NCI-H2196 (cell line): Measurements from ENCODE around the gene SLC35E3.

Source experiments
- DNase-seq: peaks from one replicate; lab custom pipeline; 2025; ENCODE audit not compliant: unreplicated experiment; lab: John Stamatoyannopoulos, UW

Gene SLC35E3

DNA sequence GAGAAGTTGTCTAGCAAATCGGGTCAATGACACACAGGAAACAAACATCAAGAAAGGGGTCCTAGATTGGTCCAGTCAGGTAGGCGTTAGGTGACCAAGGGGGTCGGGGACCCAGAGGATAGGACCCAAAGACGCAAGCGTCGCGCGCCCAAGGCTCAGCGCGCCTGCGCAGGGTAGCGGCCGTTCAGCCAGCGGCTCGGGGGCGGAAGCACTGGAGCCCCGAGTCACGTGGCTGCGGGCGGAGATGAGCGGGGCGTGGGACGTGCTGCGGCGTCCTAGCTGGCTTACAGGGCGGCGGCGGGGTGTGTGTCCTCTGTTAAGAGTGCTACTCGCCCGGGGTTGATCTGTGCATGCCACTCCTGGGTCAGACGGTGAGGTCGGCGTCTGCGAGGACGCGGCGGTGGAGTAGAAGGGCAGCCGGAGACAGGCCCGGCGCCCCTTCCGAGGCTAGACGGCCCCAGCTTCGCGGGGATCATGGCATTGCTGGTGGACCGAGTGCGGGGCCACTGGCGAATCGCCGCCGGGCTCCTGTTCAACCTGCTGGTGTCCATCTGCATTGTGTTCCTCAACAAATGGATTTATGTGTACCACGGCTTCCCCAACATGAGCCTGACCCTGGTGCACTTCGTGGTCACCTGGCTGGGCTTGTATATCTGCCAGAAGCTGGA is at the start of gene SLC35E3:
Gene SLC35E3 (plus strand): TSS at position 273 of the 668 bp plus-strand sequence. CDS start 202 bp downstream, at position 475.
- peak; percentile 96 for DNase-seq

DNA sequence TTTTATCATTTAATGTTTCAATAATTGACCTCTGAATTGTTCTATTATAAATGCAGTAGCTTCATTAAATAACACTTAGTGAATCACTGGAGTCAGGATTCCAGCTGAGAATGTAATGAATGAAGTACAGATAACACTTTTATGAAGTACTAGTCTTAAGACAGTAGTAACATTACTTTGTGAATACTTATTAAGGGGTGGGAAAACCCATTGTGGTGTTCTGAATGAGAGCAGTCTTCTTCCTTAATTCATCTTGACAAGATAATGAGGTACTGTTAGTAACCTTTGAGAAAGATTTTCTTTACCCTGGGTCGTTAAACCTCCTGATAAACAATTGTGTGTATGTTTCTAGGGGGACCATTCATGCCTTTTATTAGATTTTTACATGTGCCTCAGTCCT is 46.5 kb upstream of the SLC35E3 start:
- no peak for DNase-seq

DNA sequence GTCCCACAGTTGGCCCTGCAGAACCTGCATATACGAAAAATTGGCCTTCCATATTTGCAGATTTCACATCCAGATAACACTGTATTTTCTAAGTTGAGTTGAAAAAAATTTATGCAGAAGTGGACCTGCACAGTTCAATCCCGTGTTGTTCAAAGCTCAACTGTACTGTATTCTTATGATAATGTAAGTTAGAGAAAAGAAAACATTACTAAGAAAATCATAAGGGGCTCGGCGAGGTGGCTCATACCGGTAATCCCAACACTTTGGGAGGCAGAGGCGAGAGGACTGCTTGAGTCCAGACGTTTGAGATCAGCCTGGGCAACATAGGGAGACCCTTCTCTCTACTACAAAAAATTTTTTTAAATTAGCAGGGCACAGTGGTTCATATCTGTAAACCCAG is 18.2 kb upstream of the SLC35E3 start:
- no peak for DNase-seq

DNA sequence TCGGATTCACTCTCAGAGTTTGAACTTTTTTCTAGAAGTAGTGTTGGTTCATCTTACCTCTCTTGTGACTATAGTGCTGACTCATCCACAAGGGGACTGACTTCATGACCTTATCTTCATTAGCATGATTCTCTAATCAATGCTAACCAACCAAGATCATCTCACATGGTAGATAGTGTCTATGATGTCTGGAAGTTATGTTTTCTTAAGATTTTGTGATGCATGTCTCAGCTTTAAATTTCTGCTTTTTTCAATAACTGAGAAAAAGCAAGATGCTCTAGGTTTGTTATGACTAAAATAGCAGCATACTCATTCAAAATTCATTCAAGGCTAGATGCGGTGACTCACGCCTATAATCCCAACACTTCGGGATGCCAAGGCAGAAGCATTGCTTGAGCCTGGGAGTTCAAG is 12.3 kb upstream of the SLC35E3 start:
- no peak for DNase-seq

DNA sequence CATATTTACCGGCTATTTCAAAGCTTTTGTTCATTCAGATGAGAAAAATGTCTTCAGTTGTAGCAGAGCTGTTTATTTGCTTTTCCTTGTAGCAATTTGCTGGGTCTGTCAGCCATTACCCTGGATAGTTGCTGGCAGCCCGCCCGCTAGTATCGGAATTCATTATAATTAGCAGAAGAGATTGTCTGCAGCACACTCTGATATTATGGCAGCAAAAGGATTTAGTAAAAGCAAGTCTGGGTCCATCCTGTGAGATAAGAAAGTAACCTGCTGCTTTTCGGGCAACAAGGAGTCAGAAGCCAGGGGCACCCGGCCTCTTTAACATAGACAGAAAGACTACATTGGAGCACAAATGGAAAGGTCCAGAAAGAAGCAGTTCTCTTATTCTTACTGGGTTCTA is 6.1 kb upstream of the SLC35E3 start:
- peak; percentile 23 for DNase-seq

DNA sequence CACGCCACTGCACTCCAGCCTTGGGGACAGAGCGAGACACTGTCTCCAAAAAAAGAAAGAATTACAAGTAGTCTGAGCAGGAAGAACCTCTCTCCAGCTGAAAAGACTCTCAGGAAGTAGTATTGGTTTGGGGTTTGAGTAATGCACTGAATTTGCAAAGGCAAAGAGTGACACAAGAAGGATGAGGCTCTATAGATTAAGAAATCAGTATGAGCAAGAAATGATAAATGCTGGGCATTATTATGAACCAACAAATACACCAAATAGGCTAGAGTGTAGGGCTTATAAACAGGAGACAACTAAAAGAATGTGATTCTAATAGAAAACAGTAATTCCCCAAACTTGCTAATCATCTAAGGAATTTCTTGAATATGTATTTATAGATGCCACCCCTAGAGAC is 2.6 kb upstream of the SLC35E3 start:
- DNase-seq: no peak

DNA sequence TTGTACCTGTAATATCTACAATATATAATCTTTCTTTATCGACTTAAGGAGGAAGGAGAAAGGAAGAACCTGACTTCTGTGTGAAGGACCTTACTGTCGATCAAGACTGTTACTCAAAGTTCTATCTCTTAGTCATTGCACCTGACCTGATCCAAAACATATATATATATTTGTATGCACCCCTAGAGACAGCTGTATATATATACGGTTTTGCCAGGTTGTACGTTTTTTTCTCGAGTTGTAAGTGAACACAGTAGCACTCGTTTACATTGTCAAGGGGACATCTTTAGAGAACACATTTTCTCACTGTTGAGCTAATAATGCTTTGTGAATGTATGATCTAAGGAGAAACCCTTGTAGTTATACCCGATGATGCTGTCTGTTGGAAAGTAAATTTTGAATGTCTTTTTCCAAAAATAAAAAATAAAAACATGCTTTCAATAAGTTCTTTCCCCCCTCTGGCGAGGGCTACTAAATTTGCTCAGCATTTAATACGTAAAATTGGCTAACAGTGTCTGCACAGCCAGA is 536 bp upstream of the SLC35E3 start:
- DNase-seq: no peak

DNA sequence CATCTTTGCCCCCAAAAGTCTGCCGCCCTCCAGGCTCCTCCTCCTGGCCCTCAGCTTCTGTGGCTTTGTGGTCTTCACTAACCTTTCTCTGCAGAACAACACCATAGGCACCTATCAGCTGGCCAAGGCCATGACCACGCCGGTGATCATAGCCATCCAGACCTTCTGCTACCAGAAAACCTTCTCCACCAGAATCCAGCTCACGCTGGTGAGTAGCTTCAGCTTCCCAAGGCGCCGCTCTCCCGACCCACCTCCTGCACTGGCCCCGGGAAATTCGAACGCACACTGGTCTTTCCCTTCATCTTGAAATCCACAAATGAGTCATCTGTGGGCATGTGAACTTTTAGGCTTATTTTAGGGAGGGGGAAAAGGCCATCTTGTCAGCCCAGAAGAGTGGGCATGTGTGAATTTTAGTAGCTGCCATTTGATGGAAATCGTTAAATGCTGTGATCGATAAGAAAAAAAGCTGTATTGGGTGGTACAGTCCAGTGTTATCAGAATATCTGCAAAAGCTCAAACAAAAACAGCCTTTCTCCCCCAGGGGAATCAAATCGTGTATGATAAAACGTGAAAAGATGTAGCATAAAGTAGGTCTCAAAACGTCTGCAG is 700 bp downstream of the SLC35E3 start:
- DNase-seq: no peak

DNA sequence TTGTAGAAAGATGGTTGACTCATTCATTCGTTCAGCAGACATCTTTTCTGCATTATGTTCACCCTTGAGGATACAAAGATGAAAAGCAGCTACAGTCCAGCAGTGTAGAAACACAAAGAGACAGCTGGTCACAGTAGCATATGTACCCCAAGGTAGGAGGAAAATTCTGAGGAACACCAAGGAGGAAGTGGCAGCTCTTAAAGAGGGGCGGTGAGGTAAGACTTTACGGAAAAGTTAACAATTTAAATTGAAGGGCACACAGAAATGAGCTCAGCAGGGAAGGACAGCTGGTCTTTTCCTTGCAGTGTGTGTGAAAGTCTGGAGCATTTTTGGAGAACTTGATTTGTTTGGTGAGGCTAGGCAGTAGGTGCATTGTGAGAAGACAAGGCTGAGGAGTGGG is 3.5 kb downstream of the SLC35E3 start:
- DNase-seq: no peak

DNA sequence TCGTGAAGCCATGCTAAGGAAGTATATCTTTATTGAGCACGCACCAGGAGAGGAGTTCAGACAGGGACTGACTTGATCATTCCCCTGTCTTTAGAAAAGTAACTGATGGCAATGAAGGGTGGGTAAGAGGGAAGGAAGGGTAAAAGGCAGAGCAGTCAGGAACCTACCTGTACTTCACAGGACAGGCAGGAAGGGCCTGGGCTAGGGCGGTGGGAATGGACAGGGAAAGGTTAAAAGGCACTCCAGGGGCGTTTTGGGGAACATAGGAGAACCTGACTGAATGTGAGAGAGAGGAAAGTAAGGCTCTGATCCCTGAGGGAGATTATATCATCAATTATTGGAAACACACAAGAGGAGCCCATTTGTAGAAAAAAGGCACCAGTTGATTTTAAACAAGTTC is 3.9 kb downstream of the SLC35E3 start:
- no peak for DNase-seq

DNA sequence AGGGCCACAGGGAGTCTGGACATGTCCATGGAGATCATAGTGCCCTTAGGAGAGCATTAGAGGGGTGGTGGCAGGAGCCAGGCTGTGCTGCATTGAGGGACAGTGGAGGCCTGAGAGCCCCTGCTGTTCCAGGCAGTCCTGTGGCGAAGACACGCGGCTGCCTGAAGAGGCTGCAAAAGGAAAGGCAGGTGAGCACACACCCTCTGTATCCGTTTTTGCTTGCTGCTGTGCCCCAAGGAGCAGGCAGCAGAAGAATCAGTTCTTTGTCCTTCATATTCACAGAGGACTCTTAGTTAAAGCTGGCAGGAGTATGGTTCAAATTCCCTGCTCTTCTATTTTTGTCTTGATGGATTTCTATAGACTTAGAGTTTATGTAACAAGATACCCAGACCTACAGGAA is 4.5 kb downstream of the SLC35E3 start:
- DNase-seq: peak; percentile 20

DNA sequence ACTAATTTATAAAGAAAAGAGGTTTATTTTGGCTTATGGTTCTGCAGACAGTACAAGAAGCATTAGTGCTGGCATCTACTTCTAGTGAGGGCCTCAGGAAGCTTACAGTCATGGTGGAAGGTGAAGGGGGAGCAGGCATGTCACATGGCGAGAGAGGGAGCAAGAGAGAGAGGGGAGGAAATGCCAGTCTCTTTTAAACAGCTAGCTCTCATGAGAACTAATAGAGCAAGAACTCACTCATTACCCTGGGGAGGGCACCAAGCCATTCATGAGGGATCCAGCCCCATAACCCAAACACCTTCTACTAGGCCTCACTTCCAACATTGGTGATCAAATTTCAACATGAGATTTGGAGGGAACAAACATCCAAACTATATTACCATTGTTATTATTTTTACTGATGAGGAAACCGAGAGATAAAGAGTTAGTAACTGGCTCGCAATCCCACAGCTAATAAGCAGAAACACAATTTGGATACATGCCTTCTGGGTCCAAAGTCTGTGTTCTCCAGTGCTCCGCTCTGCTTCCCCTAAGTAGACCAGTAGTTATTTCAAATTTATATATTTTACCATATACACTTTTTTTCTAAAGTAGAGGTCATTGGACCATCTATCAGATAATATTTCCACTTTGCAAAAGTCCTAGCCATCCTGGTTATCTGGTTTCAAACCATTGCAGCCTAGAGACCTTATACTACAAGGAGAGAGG is 9.7 kb downstream of the SLC35E3 start:
- no peak for DNase-seq

DNA sequence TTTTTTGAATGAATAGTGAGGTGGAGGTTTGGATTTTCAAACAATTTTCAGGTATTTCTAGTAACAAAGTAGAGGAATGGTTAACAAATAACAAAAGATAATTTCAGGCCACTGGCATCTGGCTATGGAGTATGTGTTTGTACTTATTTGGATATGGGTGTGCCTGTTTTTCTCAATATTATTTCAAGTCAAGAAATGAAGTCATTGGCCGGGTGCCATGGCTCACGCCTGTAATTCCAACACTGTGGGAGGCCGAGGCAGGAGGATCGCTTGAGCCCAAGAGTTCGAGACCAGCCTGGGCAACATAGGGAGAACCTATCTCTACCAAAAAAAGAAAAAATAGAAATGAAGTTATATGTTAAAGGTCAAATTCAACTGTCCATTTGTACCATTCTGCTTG is 13.9 kb downstream of the SLC35E3 start:
- no peak for DNase-seq

DNA sequence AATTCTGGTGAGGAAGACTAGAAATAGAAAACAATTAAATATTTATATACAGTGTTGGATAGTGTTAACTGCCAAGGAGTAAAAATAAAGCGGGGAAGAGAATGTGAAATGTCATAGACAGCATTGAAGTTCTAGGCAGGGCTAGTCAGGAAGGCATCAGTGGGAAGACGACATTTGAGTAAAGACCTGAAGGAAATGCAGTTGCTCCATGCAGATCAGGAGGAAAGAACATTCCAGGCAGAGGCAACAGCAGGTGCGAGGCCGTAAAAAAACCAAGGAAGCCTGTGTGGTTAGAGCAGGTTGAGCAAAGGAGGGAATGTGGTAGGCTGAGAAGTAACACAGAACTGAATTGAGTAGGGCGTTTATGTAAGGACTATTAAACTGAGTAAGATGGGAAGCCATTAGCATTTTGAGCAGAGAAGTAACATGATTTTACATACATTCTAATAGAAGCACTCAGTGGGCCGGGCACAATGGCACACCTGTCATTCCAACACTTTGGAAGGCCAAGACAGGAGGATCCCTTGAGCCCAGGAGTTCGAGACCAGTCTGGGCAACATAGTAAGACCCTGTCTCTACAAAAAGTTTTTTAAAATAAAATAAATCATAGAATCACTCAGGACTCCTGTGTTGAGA is 14.9 kb downstream of the SLC35E3 start:
- no peak for DNase-seq

DNA sequence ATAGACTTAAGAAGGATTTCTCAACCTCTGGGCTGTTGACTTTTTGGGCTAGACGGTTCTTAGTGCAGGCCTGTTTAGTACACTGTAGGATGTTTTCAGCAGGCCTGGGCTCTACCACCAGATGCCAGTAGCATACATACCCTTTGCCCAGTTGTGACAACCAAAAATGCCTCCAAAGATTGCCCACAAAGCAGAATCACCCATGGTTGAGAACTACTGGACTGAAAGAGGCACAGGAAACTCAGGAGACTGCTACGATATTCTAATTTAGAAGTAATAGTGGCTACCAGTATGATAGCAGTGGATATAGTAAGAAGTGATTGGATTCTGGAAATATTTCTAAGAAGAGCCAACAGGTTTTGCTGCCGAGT is 15.5 kb downstream of the SLC35E3 start:
- no peak for DNase-seq

DNA sequence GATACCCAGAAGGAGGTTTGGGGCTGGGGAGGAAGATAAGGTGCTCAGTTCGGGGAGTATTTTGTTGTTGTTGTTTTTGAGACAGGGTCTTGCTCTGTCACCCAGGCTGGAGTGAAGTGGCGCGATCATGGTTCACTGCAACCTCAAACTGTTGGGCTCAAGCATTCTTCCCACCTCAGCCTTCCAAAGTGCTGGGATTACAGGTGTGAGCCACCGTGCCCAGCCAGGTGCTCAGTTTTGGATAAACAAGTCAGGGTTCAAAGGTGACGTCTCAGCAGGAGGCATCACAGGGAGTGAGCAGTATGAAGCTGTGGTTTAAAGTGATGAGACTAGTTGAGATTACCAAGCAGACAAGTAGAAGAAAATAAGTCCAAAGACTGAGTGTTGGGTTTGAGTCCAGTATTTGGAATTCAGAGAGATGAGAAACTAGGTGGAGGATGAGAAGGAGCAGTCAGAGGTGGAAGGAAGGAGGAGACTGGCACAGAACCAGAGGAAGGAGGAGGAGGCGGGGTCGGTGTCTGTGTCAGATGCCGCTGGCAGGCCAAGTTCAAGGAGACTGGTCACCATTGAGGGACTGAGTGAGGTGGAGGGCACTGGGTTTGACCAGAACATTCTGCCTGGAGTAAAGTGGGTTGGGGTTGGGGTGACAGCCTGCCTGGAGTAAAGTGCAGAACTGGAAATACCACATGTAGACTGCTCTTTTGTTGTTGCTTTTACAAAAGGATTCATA is 16.1 kb downstream of the SLC35E3 start:
- no peak for DNase-seq

DNA sequence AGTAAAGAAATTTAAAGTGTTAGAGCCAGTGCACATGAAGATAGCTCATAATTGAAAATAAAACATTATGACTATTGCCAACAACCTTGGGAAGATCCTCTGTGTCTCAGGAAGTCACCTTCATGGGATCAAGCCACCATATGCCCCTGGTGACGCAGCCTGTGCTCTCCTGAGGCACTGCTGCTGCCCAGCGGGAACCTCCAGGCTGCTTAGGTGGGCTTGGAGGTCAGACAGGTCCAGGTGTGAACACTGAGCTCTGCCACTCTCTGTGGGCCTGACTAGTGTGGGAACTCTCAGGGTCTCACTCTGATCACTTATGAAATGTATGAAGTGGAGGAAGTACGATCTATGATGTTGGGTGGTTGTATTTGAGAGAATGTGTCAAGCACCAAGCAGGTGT is 16.7 kb downstream of the SLC35E3 start:
- no peak for DNase-seq

DNA sequence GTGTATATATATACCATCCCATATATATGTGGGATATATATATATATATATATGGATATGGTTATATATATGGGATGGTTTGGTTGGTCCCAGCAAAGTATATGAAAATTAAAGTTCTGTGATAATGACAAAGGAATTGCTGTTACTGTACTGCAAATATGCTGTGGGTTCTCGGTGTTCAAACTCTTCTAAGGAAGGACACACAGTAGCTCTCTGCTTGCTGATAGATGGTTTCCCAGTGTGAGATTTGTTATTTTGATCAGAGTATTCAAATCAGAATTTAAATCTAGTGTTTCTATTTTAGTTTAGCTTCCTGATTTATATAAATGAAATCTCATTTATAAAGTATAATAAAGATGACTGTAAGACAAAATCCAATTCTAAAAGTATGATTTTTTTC is 19.7 kb downstream of the SLC35E3 start:
- DNase-seq: no peak

DNA sequence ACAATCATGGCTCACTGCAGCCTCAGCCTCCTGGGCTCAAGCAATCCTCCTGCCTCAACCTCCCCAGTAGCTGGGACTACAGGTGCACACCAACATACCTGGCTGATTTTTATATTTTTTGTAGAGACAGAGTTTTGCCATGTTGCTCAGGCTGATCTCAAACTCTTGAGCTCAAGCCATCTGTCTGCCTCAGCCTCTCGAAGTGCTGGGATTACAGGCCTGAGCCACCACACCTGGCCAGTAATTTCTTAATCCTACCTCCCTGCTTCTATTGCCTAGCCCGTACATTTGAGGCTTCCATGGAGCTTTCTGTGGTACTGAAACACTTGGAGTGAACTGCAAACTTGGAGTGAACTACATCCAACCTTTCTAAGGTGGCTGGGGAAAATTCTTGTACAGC is 20.7 kb downstream of the SLC35E3 start:
- no peak for DNase-seq

DNA sequence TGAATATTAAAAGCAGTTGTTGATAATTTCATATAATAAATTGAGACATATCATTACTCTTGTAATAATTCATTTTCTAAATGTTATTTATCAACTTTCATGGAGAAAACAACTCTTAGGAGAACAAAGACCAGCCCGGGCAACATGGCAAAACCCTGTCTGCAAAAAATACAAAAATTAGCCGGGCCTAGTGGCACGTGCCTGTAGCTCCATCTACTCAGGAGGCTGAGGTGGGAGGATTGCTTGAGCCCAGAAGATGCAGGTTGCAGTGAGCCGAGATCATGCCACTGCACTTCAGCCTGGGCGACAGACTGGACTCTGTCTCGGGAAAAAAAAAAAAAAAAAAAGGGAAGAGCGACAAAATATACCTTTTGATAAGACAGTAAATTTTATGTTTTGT is 21.2 kb downstream of the SLC35E3 start:
- no peak for DNase-seq

DNA sequence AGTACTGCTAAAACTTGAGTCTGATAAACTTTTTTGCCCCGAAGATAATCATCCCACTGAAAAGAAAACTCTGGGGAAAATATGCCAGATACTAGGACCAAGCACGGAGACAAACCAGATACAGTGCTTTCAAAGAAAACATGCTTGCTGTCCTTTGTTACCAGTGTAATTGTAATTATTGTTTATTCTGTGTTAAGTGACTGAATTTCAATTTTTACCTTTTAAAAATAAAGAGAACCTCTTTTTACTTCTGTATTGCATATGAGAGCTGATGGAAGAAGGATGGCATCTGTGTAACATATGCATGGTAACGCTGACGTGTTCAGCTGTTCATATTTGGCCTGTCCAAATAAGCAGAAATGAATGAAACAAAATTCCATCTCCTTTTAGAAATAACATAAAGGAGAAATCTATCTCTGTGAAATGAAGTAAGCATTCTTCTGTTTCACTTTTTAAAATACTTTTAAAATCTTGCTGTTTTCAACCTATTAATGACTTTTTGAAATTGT is 22.5 kb downstream of the SLC35E3 start:
- no peak for DNase-seq
